Activated naive CD8-positive, alpha-beta T cell (primary cell): ENCODE measurements around the gene LRRC9.
"Not testable (repeated sequence)": the region's sequence is repeated elsewhere in the genome, so short reads cannot be mapped to it uniquely, and the experiment has no call there.

ENCODE experiments used
- H3K27ac Mint-ChIP-seq: one replicate; pipeline ENCODE4 v1.8.0; 2021; ENCODE audit warnings: mixed read lengths
- H3K27me3 Mint-ChIP-seq: one replicate; pipeline ENCODE4 v1.8.0; 2021; ENCODE audit warnings: mixed read lengths
- H3K36me3 Mint-ChIP-seq: one replicate; pipeline ENCODE4 v1.8.0; 2021; ENCODE audit warnings: mixed read lengths
- H3K4me1 Mint-ChIP-seq: one replicate; pipeline ENCODE4 v1.8.0; 2021; ENCODE audit warnings: low read depth, mixed read lengths
- H3K4me3 Mint-ChIP-seq: one replicate; pipeline ENCODE4 v1.8.0; 2021; ENCODE audit warnings: mild to moderate bottlenecking, mixed read lengths
- H3K9me3 Mint-ChIP-seq: one replicate; pipeline ENCODE4 v1.8.0; 2021; ENCODE audit warnings: low read depth, mixed read lengths

Gene LRRC9

GRCh38 chr14:59986556-59987059, 66.7 kb downstream of the LRRC9 start:
- H3K27ac Mint-ChIP-seq = no peak overlapping the region
- H3K27me3 Mint-ChIP-seq = no peaks in the 10 kb centered on the region
- no peaks in the 10 kb centered on the region for H3K9me3 Mint-ChIP-seq
- peaks cover 4% of the 10 kb centered on the region for H3K36me3 Mint-ChIP-seq
- H3K4me3 Mint-ChIP-seq = no peak overlapping the region
- H3K4me1 Mint-ChIP-seq = no peaks in the 10 kb centered on the region

- Mint-ChIP-seq H3K36me3 (peaks cover under 1% of the 10 kb centered on the region), H3K4me1 (no peaks in the 10 kb centered on the region), H3K27me3 (no peaks in the 10 kb centered on the region), H3K9me3 (no peaks in the 10 kb centered on the region), H3K27ac (no peak overlapping the region), H3K4me3 (no peak overlapping the region)
Observed at GRCh38 chr14:59997449-59997848, 77.5 kb downstream of the LRRC9 start.

- Mint-ChIP-seq H3K9me3 (no peaks in the 10 kb centered on the region), H3K4me1 (no peaks in the 10 kb centered on the region), H3K4me3 (no peak overlapping the region), H3K27ac (no peak overlapping the region), H3K27me3 (no peaks in the 10 kb centered on the region), H3K36me3 (no peaks in the 10 kb centered on the region)
Observed at GRCh38 chr14:59997966-59998365, 78.0 kb downstream of the LRRC9 start.

- Mint-ChIP-seq H3K9me3 (no peaks in the 10 kb centered on the region), H3K36me3 (no peaks in the 10 kb centered on the region), H3K27me3 (no peaks in the 10 kb centered on the region), H3K4me1 (no peaks in the 10 kb centered on the region), H3K27ac (no peak overlapping the region), H3K4me3 (no peak overlapping the region)
Observed at GRCh38 chr14:59998564-59998963, 78.6 kb downstream of the LRRC9 start.

GRCh38 chr14:60002819-60003492, 83.0 kb downstream of the LRRC9 start:
- H3K27ac Mint-ChIP-seq = no peak overlapping the region
- no peak overlapping the region for H3K4me3 Mint-ChIP-seq
- no peaks in the 10 kb centered on the region for H3K36me3 Mint-ChIP-seq
- no peaks in the 10 kb centered on the region for H3K9me3 Mint-ChIP-seq
- no peaks in the 10 kb centered on the region for H3K4me1 Mint-ChIP-seq
- H3K27me3 Mint-ChIP-seq = no peaks in the 10 kb centered on the region

- no peaks in the 10 kb centered on the region for H3K4me1 Mint-ChIP-seq
- H3K27ac Mint-ChIP-seq = no peak overlapping the region
- no peak overlapping the region for H3K4me3 Mint-ChIP-seq
- H3K36me3 Mint-ChIP-seq = no peaks in the 10 kb centered on the region
- no peaks in the 10 kb centered on the region for H3K9me3 Mint-ChIP-seq
- no peaks in the 10 kb centered on the region for H3K27me3 Mint-ChIP-seq
Observed at GRCh38 chr14:60003991-60004390, 84.0 kb downstream of the LRRC9 start.

DNA sequence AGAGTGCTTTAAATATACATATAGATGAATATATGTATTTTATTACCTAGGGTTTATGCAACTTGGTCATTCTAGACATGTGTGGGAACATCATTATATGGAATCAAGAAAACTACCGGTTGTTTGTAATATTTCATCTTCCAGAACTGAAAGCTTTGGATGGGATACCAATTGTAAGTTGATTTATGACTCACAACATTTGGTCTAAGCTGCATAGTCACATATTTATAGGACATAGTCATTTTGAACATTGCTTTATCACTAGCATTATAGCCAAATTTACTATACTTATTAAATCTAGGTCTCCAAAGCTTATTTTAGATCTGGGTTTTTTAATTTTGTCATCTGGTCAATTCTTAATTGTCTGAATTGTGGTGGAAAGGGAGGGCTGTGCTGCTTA, 88.1 kb downstream of the LRRC9 start:
- no peaks in the 10 kb centered on the region for H3K4me1 Mint-ChIP-seq
- no peak overlapping the region for H3K4me3 Mint-ChIP-seq
- no peak overlapping the region for H3K27ac Mint-ChIP-seq
- H3K9me3 Mint-ChIP-seq = no peaks in the 10 kb centered on the region
- no peaks in the 10 kb centered on the region for H3K36me3 Mint-ChIP-seq
- H3K27me3 Mint-ChIP-seq = no peaks in the 10 kb centered on the region

GRCh38 chr14:60010263-60010662, 90.3 kb downstream of the LRRC9 start:
- H3K4me3 Mint-ChIP-seq, H3K4me1 Mint-ChIP-seq, H3K9me3 Mint-ChIP-seq, H3K36me3 Mint-ChIP-seq, H3K27me3 Mint-ChIP-seq, H3K27ac Mint-ChIP-seq: not testable (repeated sequence)

DNA sequence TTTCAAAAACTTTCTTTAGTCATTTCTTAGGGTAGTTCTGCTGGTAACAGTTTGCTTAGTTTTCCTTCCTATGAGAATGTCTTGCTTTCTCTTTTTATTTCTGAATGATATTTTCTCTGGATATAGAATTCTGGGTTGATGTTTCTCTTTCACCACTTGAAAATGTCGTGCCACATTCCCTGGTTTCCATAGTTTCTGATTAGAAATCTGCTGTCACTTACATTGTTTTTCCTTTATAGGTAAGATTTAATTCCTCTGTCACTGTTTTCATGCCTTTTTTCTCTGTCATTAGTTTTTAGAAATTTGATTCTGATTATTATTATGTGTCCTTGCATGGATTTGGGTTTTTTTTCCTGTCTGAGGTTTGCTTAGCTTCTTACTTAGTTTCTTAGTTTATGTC, 94.5 kb downstream of the LRRC9 start:
- peaks cover 10% of the 10 kb centered on the region for H3K9me3 Mint-ChIP-seq
- H3K27ac Mint-ChIP-seq = no peak overlapping the region
- H3K27me3 Mint-ChIP-seq = no peaks in the 10 kb centered on the region
- H3K4me3 Mint-ChIP-seq = no peak overlapping the region
- H3K4me1 Mint-ChIP-seq = no peaks in the 10 kb centered on the region
- peaks cover 3% of the 10 kb centered on the region for H3K36me3 Mint-ChIP-seq

DNA sequence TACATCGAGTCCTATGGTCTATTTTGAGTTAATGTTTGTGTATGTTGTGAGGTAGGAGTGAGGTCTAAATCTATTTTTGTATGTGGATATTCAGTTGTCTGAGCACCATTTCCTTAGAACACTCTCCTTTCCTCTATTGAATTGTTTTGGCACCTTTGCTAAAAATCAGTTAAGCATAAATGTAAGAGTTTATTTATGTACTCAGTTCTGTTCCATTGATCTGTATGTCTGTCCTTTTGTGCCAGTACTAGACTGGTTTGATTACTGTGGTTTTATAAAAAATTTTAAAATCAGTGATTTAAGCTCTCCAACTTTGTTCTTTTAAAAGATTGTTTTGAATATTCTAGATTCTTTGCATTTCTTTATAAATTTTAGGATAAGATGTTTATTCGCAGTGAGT, 101.7 kb downstream of the LRRC9 start:
- Mint-ChIP-seq H3K4me3 (no peak overlapping the region), H3K27ac (no peak overlapping the region), H3K9me3 (no peaks in the 10 kb centered on the region), H3K4me1 (no peaks in the 10 kb centered on the region), H3K27me3 (no peaks in the 10 kb centered on the region), H3K36me3 (peaks cover 5% of the 10 kb centered on the region)

GRCh38 chr14:60025571-60025970, 105.6 kb downstream of the LRRC9 start:
- no peak overlapping the region for H3K4me3 Mint-ChIP-seq
- H3K9me3 Mint-ChIP-seq = no peaks in the 10 kb centered on the region
- no peak overlapping the region for H3K27ac Mint-ChIP-seq
- no peaks in the 10 kb centered on the region for H3K27me3 Mint-ChIP-seq
- no peaks in the 10 kb centered on the region for H3K4me1 Mint-ChIP-seq
- H3K36me3 Mint-ChIP-seq = peaks cover 5% of the 10 kb centered on the region

- H3K27me3 Mint-ChIP-seq = no peaks in the 10 kb centered on the region
- H3K36me3 Mint-ChIP-seq = no peaks in the 10 kb centered on the region
- no peak overlapping the region for H3K4me3 Mint-ChIP-seq
- no peak overlapping the region for H3K27ac Mint-ChIP-seq
- H3K4me1 Mint-ChIP-seq = no peaks in the 10 kb centered on the region
- no peaks in the 10 kb centered on the region for H3K9me3 Mint-ChIP-seq
Observed at GRCh38 chr14:60035177-60035576, 115.2 kb downstream of the LRRC9 start.

GRCh38 chr14:60047976-60048375, 128.0 kb downstream of the LRRC9 start:
- H3K4me3 Mint-ChIP-seq = peak overlapping the region; percentile 49
- not testable (repeated sequence) for H3K27me3 Mint-ChIP-seq
- H3K4me1 Mint-ChIP-seq = peaks cover 54% of the 10 kb centered on the region
- H3K27ac Mint-ChIP-seq = peak overlapping the region; percentile 30
- peaks cover 10% of the 10 kb centered on the region for H3K9me3 Mint-ChIP-seq
- peaks cover 12% of the 10 kb centered on the region for H3K36me3 Mint-ChIP-seq

DNA sequence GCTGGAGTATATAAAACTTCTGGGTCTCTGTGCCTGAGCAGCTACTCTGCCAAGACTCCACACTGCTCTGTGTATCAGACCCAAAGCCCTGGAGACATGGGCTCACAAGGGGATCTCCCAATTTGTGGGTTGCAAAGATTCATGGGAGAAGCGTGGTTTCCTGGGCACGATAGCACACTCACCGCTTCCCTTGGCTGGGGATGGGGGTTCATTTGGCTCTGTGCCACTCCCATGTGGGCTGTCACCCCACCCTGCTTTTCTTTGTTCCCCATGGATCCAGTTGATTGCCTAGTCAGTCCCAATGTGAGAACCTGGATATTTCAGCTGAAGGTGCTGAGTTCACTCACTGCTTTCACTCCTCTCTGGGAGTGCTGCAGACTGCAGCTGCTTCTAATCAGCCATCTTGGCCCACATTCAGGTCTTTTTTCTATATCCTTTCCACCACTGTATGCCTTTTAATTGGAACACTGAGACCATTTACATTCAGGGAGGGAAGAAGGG, 131.8 kb downstream of the LRRC9 start:
- H3K27me3 Mint-ChIP-seq = no peaks in the 10 kb centered on the region
- H3K4me3 Mint-ChIP-seq = peak overlapping the region; percentile 44
- H3K27ac Mint-ChIP-seq = peak overlapping the region; percentile 4
- no peaks in the 10 kb centered on the region for H3K36me3 Mint-ChIP-seq
- H3K4me1 Mint-ChIP-seq = peaks cover 50% of the 10 kb centered on the region
- no peaks in the 10 kb centered on the region for H3K9me3 Mint-ChIP-seq

GRCh38 chr14:60058087-60058486, 138.1 kb downstream of the LRRC9 start:
- H3K9me3 Mint-ChIP-seq = no peaks in the 10 kb centered on the region
- no peaks in the 10 kb centered on the region for H3K4me1 Mint-ChIP-seq
- no peaks in the 10 kb centered on the region for H3K27me3 Mint-ChIP-seq
- H3K36me3 Mint-ChIP-seq = no peaks in the 10 kb centered on the region
- H3K27ac Mint-ChIP-seq = no peak overlapping the region
- no peak overlapping the region for H3K4me3 Mint-ChIP-seq

DNA sequence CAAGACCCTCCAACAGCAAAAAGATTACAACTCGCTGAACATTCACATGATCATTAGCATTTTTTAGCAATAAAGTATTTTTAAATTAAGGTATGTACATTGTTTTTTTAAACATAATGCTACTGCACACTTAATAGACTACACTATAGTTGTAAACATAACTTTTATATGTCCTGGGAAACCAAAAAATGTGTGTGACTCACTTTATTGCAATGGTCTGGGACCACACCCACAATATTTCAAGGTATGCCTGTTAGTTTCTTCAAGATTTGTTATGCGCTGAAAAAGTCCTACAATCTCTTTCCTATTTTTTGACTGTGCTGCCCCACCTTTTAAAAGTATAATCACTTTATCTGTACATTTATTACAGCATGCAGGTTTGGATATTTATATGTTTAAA, 141.4 kb downstream of the LRRC9 start:
- H3K4me3 Mint-ChIP-seq = no peak overlapping the region
- H3K9me3 Mint-ChIP-seq = no peaks in the 10 kb centered on the region
- H3K4me1 Mint-ChIP-seq = no peaks in the 10 kb centered on the region
- H3K27ac Mint-ChIP-seq = no peak overlapping the region
- H3K27me3 Mint-ChIP-seq = no peaks in the 10 kb centered on the region
- no peaks in the 10 kb centered on the region for H3K36me3 Mint-ChIP-seq
